Fibroblast of the aortic adventitia (primary cell): ENCODE data around the gene ISG20L2. TPM values are rescaled to one million over a fixed set of nuclear protein-coding genes. Genes with fewer than 3 reads are reported as not detected.
"Not testable (repeated sequence)": the region's sequence is repeated elsewhere in the genome, so short reads cannot be mapped to it uniquely, and the experiment has no call there.

ENCODE experiments used
- DNase-seq: peaks from one replicate; pipeline ENCODE4 v3.0.0-alpha.2; 2010; ENCODE audit warnings: low read depth
- H3K4me3 ChIP-seq: 2 replicates; pipeline ENCODE4 v1.5.1; 2011; ENCODE audit warnings: low read depth, mild to moderate bottlenecking, control low read depth, low read length, moderate library complexity
- CTCF ChIP-seq: IDR thresholded peaks from 2 replicates; pipeline ENCODE4 v1.5.1; 2011; ENCODE audit warnings: mild to moderate bottlenecking, low read length, control low read depth, inconsistent platforms; ENCODE audit not compliant: insufficient read depth
- total RNA-seq: library from RNA; depleted of rRNA; stranded (reverse); fragments of >200 nt; gene quantifications from 2 replicates; pipeline ENCODE4 v1.2.3, GENCODE V29; 2012; ENCODE audit warnings: low replicate concordance

Gene ISG20L2
- total RNA-seq, 1 donor = 27.4 TPM

- no peak for TF ChIP-seq CTCF
- no peak overlapping the region for H3K4me3 ChIP-seq
- no peak for DNase-seq
These were observed 43.7 kb upstream of the ISG20L2 start for GRCh38 chr1:156772222-156772621.

GRCh38 chr1:156768610-156769295 lies 40.2 kb upstream of the ISG20L2 start:
- DNase-seq = no peak
- no peak for TF ChIP-seq CTCF
- peak overlapping the region; percentile 94 for H3K4me3 ChIP-seq

GRCh38 chr1:156767879-156768604 lies 39.5 kb upstream of the ISG20L2 start:
- TF ChIP-seq CTCF = no peak
- peak overlapping the region; percentile 94 for H3K4me3 ChIP-seq
- peak; percentile 14 for DNase-seq

- H3K4me3 ChIP-seq = peak within 1 kb of the TSS; percentile 94
- peak; percentile 100 for DNase-seq
- TF ChIP-seq CTCF = no peak
These were observed 38.7 kb upstream of the ISG20L2 start, which contains the start of gene PRCC for GRCh38 chr1:156767101-156767878. PRCC (plus strand) TSS chr1:156767535; CDS start chr1:156767772, 237 bp downstream.

GRCh38 chr1:156766298-156767100 lies 37.9 kb upstream of the ISG20L2 start:
- no peak for DNase-seq
- no peak for TF ChIP-seq CTCF

GRCh38 chr1:156765666-156766065 lies 37.1 kb upstream of the ISG20L2 start:
- H3K4me3 ChIP-seq = peak overlapping the region; percentile 87
- no peak for TF ChIP-seq CTCF
- DNase-seq = no peak

More at GRCh38 chr1:156766298-156767100, 37.9 kb upstream of the ISG20L2 start:
- peak overlapping the region; percentile 87 for H3K4me3 ChIP-seq

- not testable (repeated sequence) for H3K4me3 ChIP-seq, DNase-seq
These were observed 36.6 kb upstream of the ISG20L2 start for GRCh38 chr1:156765136-156765535.
